ENCODE results near the gene SS18L1.

SS18L1 gene

GRCh38 chr20:62200491-62201172 is 57.1 kb downstream of the SS18L1 start:
- TF ChIP-seq CTCF (IDR thresholded peaks at IDR 0.05; ENCODE audit: insufficient read depth, low read length, poor library complexity, severe bottlenecking), result no peak
- no peaks in the 10 kb centered on the region for H3K27me3 ChIP-seq (replicated peaks; ENCODE audit: control insufficient read depth, insufficient read depth, low read length)
- DNase-seq (ENCODE audit: extremely low read depth, insufficient read length), result no peak
- peaks cover 18% of the 10 kb centered on the region for H3K36me3 ChIP-seq (ENCODE audit: control insufficient read depth, insufficient read depth, low read length)
- H3K4me3 ChIP-seq (replicated peaks; ENCODE audit: low read depth, low read length), result no peak overlapping the region

- Histone ChIP-seq H3K27me3 (replicated peaks; ENCODE audit: control insufficient read depth, insufficient read depth, low read length) (no peaks in the 10 kb centered on the region), H3K4me3 (replicated peaks; ENCODE audit: low read depth, low read length) (no peak overlapping the region), H3K36me3 (ENCODE audit: control insufficient read depth, insufficient read depth, low read length) (peaks cover 17% of the 10 kb centered on the region)
- TF ChIP-seq CTCF (IDR thresholded peaks at IDR 0.05; ENCODE audit: insufficient read depth, low read length, poor library complexity, severe bottlenecking), result no peak
- peak; percentile 43 for DNase-seq (ENCODE audit: extremely low read depth, insufficient read length)
Observed at GRCh38 chr20:62201173-62202082, 57.9 kb downstream of the SS18L1 start.

- no peak for TF ChIP-seq CTCF (IDR thresholded peaks at IDR 0.05; ENCODE audit: insufficient read depth, low read length, poor library complexity, severe bottlenecking)
- no peak overlapping the region for H3K4me3 ChIP-seq (replicated peaks; ENCODE audit: low read depth, low read length)
- peaks cover 17% of the 10 kb centered on the region for H3K36me3 ChIP-seq (ENCODE audit: control insufficient read depth, insufficient read depth, low read length)
- no peak for DNase-seq (ENCODE audit: extremely low read depth, insufficient read length)
- H3K27me3 ChIP-seq (replicated peaks; ENCODE audit: control insufficient read depth, insufficient read depth, low read length), result no peaks in the 10 kb centered on the region
Observed at GRCh38 chr20:62202083-62202395, 58.5 kb downstream of the SS18L1 start.

- Histone ChIP-seq H3K27me3 (replicated peaks; ENCODE audit: control insufficient read depth, insufficient read depth, low read length) (no peaks in the 10 kb centered on the region), H3K4me3 (replicated peaks; ENCODE audit: low read depth, low read length) (no peak overlapping the region), H3K36me3 (ENCODE audit: control insufficient read depth, insufficient read depth, low read length) (peaks cover 14% of the 10 kb centered on the region)
- TF ChIP-seq CTCF (IDR thresholded peaks at IDR 0.05; ENCODE audit: insufficient read depth, low read length, poor library complexity, severe bottlenecking), result no peak
- no peak for DNase-seq (ENCODE audit: extremely low read depth, insufficient read length)
Observed at GRCh38 chr20:62202676-62203377, 59.3 kb downstream of the SS18L1 start.

GRCh38 chr20:62203378-62204030 is 59.9 kb downstream of the SS18L1 start:
- peaks cover 13% of the 10 kb centered on the region for H3K36me3 ChIP-seq (ENCODE audit: control insufficient read depth, insufficient read depth, low read length)
- DNase-seq (ENCODE audit: extremely low read depth, insufficient read length), result no peak
- TF ChIP-seq CTCF (IDR thresholded peaks at IDR 0.05; ENCODE audit: insufficient read depth, low read length, poor library complexity, severe bottlenecking), result no peak
- H3K4me3 ChIP-seq (replicated peaks; ENCODE audit: low read depth, low read length), result no peak overlapping the region
- no peaks in the 10 kb centered on the region for H3K27me3 ChIP-seq (replicated peaks; ENCODE audit: control insufficient read depth, insufficient read depth, low read length)
